Measurements from ENCODE around the gene SETD1B. TPM values are rescaled to one million over a fixed set of nuclear protein-coding genes. Genes with fewer than 3 reads are reported as not detected.
A peak's percentile ranks its signal among the peaks of the same experiment; 100 is the strongest.

Gene SETD1B
- total RNA-seq, 1 experiment from 2014 or later = 40.4 TPM

- H3K27ac ChIP-seq (ENCODE audit: insufficient read length, low read depth, low read length) = no peak overlapping the region
- H3K23ac ChIP-seq (ENCODE audit: insufficient read length, low read depth, low read length) = no peak overlapping the region
- H3K23me2 ChIP-seq (ENCODE audit: insufficient read length, low read depth, low read length, poor library complexity, severe bottlenecking) = peaks cover 18% of the 10 kb centered on the region
- no peak overlapping the region for H2BK5ac ChIP-seq (ENCODE audit: insufficient read length, low read length)
- no peak overlapping the region for H3K14ac ChIP-seq (ENCODE audit: insufficient read depth, low read length)
- H3K4me2 ChIP-seq (ENCODE audit: insufficient read depth, insufficient read length, low read length) = peak overlapping the region; percentile 52
- no peak overlapping the region for H2AFZ ChIP-seq (ENCODE audit: low read length)
- peak overlapping the region in 2 of 3 experiments; percentile 73 to 89; a peak in 2 of 7 replicates for H3K27ac Mint-ChIP-seq
- WGBS (ENCODE audit: extremely low coverage, insufficient read length, low lambda C conversion rate) = no CpG with 5 or more reads among the region's 16 CpGs
- no peaks in the 10 kb centered on the region for H3K27me3 ChIP-seq (ENCODE audit: insufficient read depth, low read length)
- peaks cover 20 to 43% (median 41%) of the 10 kb centered on the region in 3 experiments for H3K36me3 Mint-ChIP-seq (ENCODE audit: insufficient read depth in 1 of 3, low read depth in 3 of 3)
- H3K18ac ChIP-seq (ENCODE audit: insufficient read length, low read depth, low read length) = no peak overlapping the region
- H3K4me1 ChIP-seq (ENCODE audit: insufficient read depth, low read length) = peaks cover 2% of the 10 kb centered on the region; the same call in 1 of the 2 replicates
- H3K56ac ChIP-seq (ENCODE audit: insufficient read length, low read depth, low read length) = no peak overlapping the region
- H2BK20ac ChIP-seq (ENCODE audit: low read depth, low read length, poor library complexity, severe bottlenecking) = no peak overlapping the region
- H3K79me2 ChIP-seq (ENCODE audit: insufficient read depth, low read length) = no peaks in the 10 kb centered on the region; the same call in 1 of the 2 replicates
- H3K9ac ChIP-seq (ENCODE audit: extremely low read depth, insufficient read length, low read length) = no peak overlapping the region
- no peak overlapping the region for H4K8ac ChIP-seq (replicated peaks; ENCODE audit: insufficient read length, low read depth, low read length)
- no peaks in the 10 kb centered on the region for H3K9me3 ChIP-seq (ENCODE audit: control insufficient read depth, low read depth, low read length)
- H3K4ac ChIP-seq (ENCODE audit: low read depth, low read length) = no peak overlapping the region
- no peak overlapping the region for H4K5ac ChIP-seq (ENCODE audit: insufficient read length, low read depth, low read length)
- peaks cover 30 to 36% of the 10 kb centered on the region in 2 experiments for H3K4me1 Mint-ChIP-seq
- no peak overlapping the region for H2BK15ac ChIP-seq (ENCODE audit: low read depth, low read length)
- H3K4me3 Mint-ChIP-seq = peak overlapping the region; percentile 82 to 86
- H3K27me3 Mint-ChIP-seq (ENCODE audit: low read depth) = no peaks in the 10 kb centered on the region; the same call in 1 of the 2 replicates
- no peaks in the 10 kb centered on the region for H3K79me1 ChIP-seq (ENCODE audit: insufficient read depth, low read depth, low read length, poor library complexity, severe bottlenecking)
- DNase-seq = no peak
- H4K20me1 ChIP-seq (ENCODE audit: control insufficient read depth, insufficient read depth, insufficient read length) = no peaks in the 10 kb centered on the region
- no peak for TF ChIP-seq CTCF (conservative IDR thresholded peaks at IDR 0.05)
- no peak overlapping the region for H2BK12ac ChIP-seq (ENCODE audit: insufficient read length, low read depth, low read length)
- no peak overlapping the region for H3T11ph ChIP-seq (ENCODE audit: low read length)
- H2AK5ac ChIP-seq (ENCODE audit: insufficient read length, low read length) = no peak overlapping the region
- H4K91ac ChIP-seq (ENCODE audit: insufficient read length, low read depth, low read length) = no peak overlapping the region
- H2BK120ac ChIP-seq (ENCODE audit: low read depth, low read length, poor library complexity, severe bottlenecking) = no peak overlapping the region
- no peaks in the 10 kb centered on the region for H3K9me3 Mint-ChIP-seq
These were observed 2.3 kb downstream of the SETD1B start for GRCh38 chr12:121806009-121806545.

Measured in H9 (cell line).